Endothelial cell of umbilical vein (primary cell): ENCODE measurements around the gene CD48. TPM values are rescaled to one million over a fixed set of nuclear protein-coding genes. Genes with fewer than 3 reads are reported as not detected.

Experiments
- BruUV-seq: library from RNA; stranded (reverse); fragments of 400-500 nt; replicated peaks from 2 replicates; lab custom pipeline; 2021; lab: Mats Ljungman, UMichigan
- CTCF ChIA-PET: fragments of 300-600, 350-600 bp; sonication (Branson Sonifier 250); formaldehyde crosslinking; loops from one replicate; lab custom pipeline; 2021; ENCODE audit warnings: antibody characterized with exemption, inconsistent platforms; lab: Charles Lee
- POLR2A ChIA-PET: fragments of 300-600, 350-600 bp; sonication (Branson Sonifier 250); formaldehyde crosslinking; loops from one replicate; lab custom pipeline; 2021; ENCODE audit warnings: antibody characterized with exemption, inconsistent platforms; lab: Charles Lee
- DNase-seq: peaks from one replicate; pipeline ENCODE4 v3.0.0-alpha.2; 2011; ENCODE audit warnings: low read depth, low spot score
- FAIRE-seq: peaks from 2 replicates; lab custom pipeline; 2011; peaks lifted over from hg19 to GRCh38; lab: Jason Lieb, UNC
- H2AFZ ChIP-seq: 2 replicates; pipeline ENCODE4 v1.6.0; 2012; ENCODE audit warnings: low read depth, low read length, control low read depth, inconsistent platforms
- H3K27ac ChIP-seq: 2 replicates; pipeline ENCODE4 v1.5.1; 2011; ENCODE audit warnings: low read depth, mild to moderate bottlenecking, control low read depth, low read length, moderate library complexity; ENCODE audit not compliant: insufficient read depth
- H3K27me3 ChIP-seq, 2 experiments: 2 replicates each; pipeline versions ENCODE4 v1.6.0 to v1.6.1; 2011; ENCODE audit warnings: low read length in 2 of 2, mixed read lengths in 1 of 2; ENCODE audit not compliant: control insufficient read depth in 2 of 2, insufficient read depth in 2 of 2
- H3K36me3 ChIP-seq, 2 experiments: 2 replicates in 1 of 2; 3 replicates in 1 of 2; pipeline ENCODE4 v1.5.1; 2011; ENCODE audit warnings: low read length in 2 of 2, mild to moderate bottlenecking in 1 of 2, moderate library complexity in 1 of 2; ENCODE audit not compliant: control insufficient read depth in 2 of 2, insufficient read depth in 2 of 2; ENCODE audit errors: extremely low read depth in 1 of 2
- H3K4me1 ChIP-seq: 3 replicates; pipeline ENCODE4 v1.5.1; 2011; ENCODE audit warnings: mild to moderate bottlenecking, low read length; ENCODE audit not compliant: control insufficient read depth, insufficient read depth; ENCODE audit errors: extremely low read depth
- H3K4me2 ChIP-seq: 2 replicates; pipeline ENCODE4 v1.6.1; 2011; ENCODE audit warnings: low read length, control low read depth, mixed read lengths; ENCODE audit not compliant: insufficient read depth
- H3K4me3 ChIP-seq, 3 experiments: fragments of 200-600 bp in 1 of 3; sonication (generic), shearing (Covaris generic) in 1 of 3; replicated peaks in 1 of 3; 2 replicates each; pipeline ENCODE4 v1.5.1; 2011 to 2016; ENCODE audit warnings: control low read depth in 3 of 3, low read length in 3 of 3, mild to moderate bottlenecking in 2 of 3, inconsistent platforms in 1 of 3, low read depth in 1 of 3, moderate library complexity in 1 of 3; ENCODE audit not compliant: insufficient read depth in 1 of 3
- H3K79me2 ChIP-seq: 2 replicates; pipeline ENCODE4 v1.6.0; 2012; ENCODE audit warnings: low read length, inconsistent platforms; ENCODE audit not compliant: control insufficient read depth, insufficient read depth
- H3K9ac ChIP-seq: replicated peaks from 2 replicates; pipeline ENCODE3; 2011; ENCODE audit warnings: low read length, control low read depth; ENCODE audit not compliant: insufficient read depth; ENCODE audit errors: extremely low read depth
- H3K9me1 ChIP-seq: replicated peaks from 3 replicates; pipeline ENCODE4 v1.6.0; 2011; ENCODE audit warnings: mild to moderate bottlenecking, low read length; ENCODE audit not compliant: control insufficient read depth, insufficient read depth; ENCODE audit errors: extremely low read depth
- H3K9me3 ChIP-seq: replicated peaks from 2 replicates; pipeline ENCODE4 v1.5.1; 2012; ENCODE audit warnings: low read length, inconsistent platforms; ENCODE audit not compliant: control insufficient read depth, insufficient read depth
- H4K20me1 ChIP-seq: replicated peaks from 2 replicates; pipeline ENCODE3; 2011; ENCODE audit warnings: mild to moderate bottlenecking, low read length; ENCODE audit not compliant: control insufficient read depth, insufficient read depth; ENCODE audit errors: extremely low read depth
- CTCF ChIP-seq, 2 donors: IDR thresholded peaks; 1 replicate in 1 of 2; 2 replicates in 1 of 2; pipeline ENCODE4 v1.5.1; 2011; ENCODE audit warnings: low read length in 2 of 2, mild to moderate bottlenecking in 2 of 2, moderate library complexity in 2 of 2, control low read depth in 1 of 2, inconsistent platforms in 1 of 2, low read depth in 1 of 2; ENCODE audit not compliant: insufficient read depth in 1 of 2; ENCODE audit errors: extremely low read depth in 1 of 2
- EZH2 ChIP-seq: IDR thresholded peaks from 2 replicates; pipeline ENCODE4 v1.6.1; 2012; ENCODE audit warnings: borderline replicate concordance, low read depth, mild to moderate bottlenecking, moderate library complexity, low read length, inconsistent platforms; ENCODE audit not compliant: severe bottlenecking
- FOS ChIP-seq: IDR thresholded peaks from 2 replicates; pipeline ENCODE4 v1.6.1; 2011; ENCODE audit warnings: mild to moderate bottlenecking, low read length, moderate library complexity, borderline replicate concordance; ENCODE audit not compliant: insufficient read depth
- GATA2 ChIP-seq: IDR thresholded peaks from 2 replicates; pipeline ENCODE4 v1.7.0; 2011; ENCODE audit warnings: low read depth, mild to moderate bottlenecking, moderate library complexity, mixed read lengths, low read length; ENCODE audit not compliant: insufficient read length, insufficient read depth
- JUN ChIP-seq: IDR thresholded peaks from 2 replicates; pipeline ENCODE4 v1.6.1; 2011; ENCODE audit warnings: borderline replicate concordance, low read depth; ENCODE audit not compliant: insufficient read length, insufficient read depth
- MYC ChIP-seq: IDR thresholded peaks from one replicate; pipeline ENCODE4 v1.6.1; 2011; ENCODE audit warnings: mild to moderate bottlenecking, low read depth, low read length
- POLR2A ChIP-seq: IDR thresholded peaks from 2 replicates; pipeline ENCODE4 v1.6.1; 2012; ENCODE audit warnings: low read depth, mild to moderate bottlenecking, control low read depth, low read length
- POLR2AphosphoS5 ChIP-seq: IDR thresholded peaks from 2 replicates; pipeline ENCODE4 v1.6.1; 2012; ENCODE audit warnings: low read depth, mild to moderate bottlenecking, control low read depth, low read length, moderate library complexity; ENCODE audit not compliant: insufficient read depth
- dilution Hi-C: fragments of 300-500 bp; cut with MboI; formaldehyde crosslinking; loops from one replicate; pipeline ENCODE4 v1.15.0; 2019; ENCODE audit warnings: low sequenced_read_pairs; ENCODE audit not compliant: extremely low pct_ligation_motif_present
- intact Hi-C: fragments of 100-400 bp; cut with micrococcal nuclease; formaldehyde crosslinking; loops from one replicate; pipeline ENCODE4 v1.10.0; 2022
- polyA plus RNA-seq, 4 experiments: library from polyadenylated mRNA; depleted of rRNA in 3 of 4; stranded (reverse) in 3 of 4; unstranded in 1 of 4; fragments of >200 nt; gene quantifications; 2 replicates each; pipeline versions ENCODE4 v1.2.1 to v1.2.3, GENCODE V29; 2011 to 2012; ENCODE audit warnings: missing spikeins in 1 of 4
- total RNA-seq: library from RNA; stranded (reverse); gene quantifications from 2 replicates; pipeline ENCODE4 v1.2.3, GENCODE V29; 2021
- TF ChIP-seq, protein P1 (sequence below): IDR thresholded peaks from 2 replicates; pipeline ENCODE4 v1.6.1; 2011; ENCODE audit not compliant: insufficient read depth, insufficient read length

The CD48 gene
- total and polyA plus RNA-seq, 2 donors (not counting 3 experiments of a cell fraction or from before 2014, with no cell fraction given): not detected

- POLR2A ChIA-PET: no interaction called here
- CTCF ChIA-PET: no interaction called here
- Histone ChIP-seq H3K4me2 (no peak overlapping the region), H3K9ac (no peak overlapping the region), H3K36me3 (no peaks in the 10 kb centered on the region), H3K27me3 (peaks cover 0 to 3% of the 10 kb centered on the region in 2 experiments), H3K9me3 (no peaks in the 10 kb centered on the region), H3K27ac (no peak overlapping the region), H3K9me1 (no peaks in the 10 kb centered on the region), H3K4me3 (no peak overlapping the region), H4K20me1 (no peaks in the 10 kb centered on the region), H2AFZ (no peak overlapping the region), H3K4me1 (no peaks in the 10 kb centered on the region), H3K79me2 (no peaks in the 10 kb centered on the region)
- no TSS peak for BruUV-seq
- DNase-seq: no peak
- dilution Hi-C loops: no loop called here
- no peak for FAIRE-seq
- intact Hi-C loops: no loop called here
- TF ChIP-seq CTCF (IDR thresholded peaks at IDR 0.05; ENCODE audit: extremely low read depth in 1 of 2, insufficient read depth in 1 of 2, low read depth in 1 of 2, low read length in 2 of 2) (no peak), GATA2 (no peak), EZH2 (no peak), JUN (no peak), POLR2A (no peak), FOS (no peak), POLR2AphosphoS5 (no peak), MYC (no peak)
- TF ChIP-seq, protein P1, sequence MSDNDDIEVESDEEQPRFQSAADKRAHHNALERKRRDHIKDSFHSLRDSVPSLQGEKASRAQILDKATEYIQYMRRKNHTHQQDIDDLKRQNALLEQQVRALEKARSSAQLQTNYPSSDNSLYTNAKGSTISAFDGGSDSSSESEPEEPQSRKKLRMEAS: no peak
Measured at GRCh38 chr1:160669276-160669675, 42.3 kb downstream of the CD48 start.
